GM18907 (cell line): Measurements from ENCODE around the gene EDNRB.

ENCODE experiments used
- ATAC-seq: cut with Tn5 transposase; IDR thresholded peaks from one replicate; pipeline ENCODE4 v1.9.1; 2021; ENCODE audit warnings: mild to moderate bottlenecking, moderate library complexity; ENCODE audit not compliant: unreplicated experiment

EDNRB gene

GRCh38 chr13:77898097-77898496, 20.5 kb downstream of the EDNRB start:
- peak; percentile 86 for ATAC-seq

- no peak for ATAC-seq
Observed at GRCh38 chr13:77896977-77897376, 21.7 kb downstream of the EDNRB start.

- ATAC-seq: no peak
Observed at GRCh38 chr13:77896536-77896935, 22.1 kb downstream of the EDNRB start.

- no peak for ATAC-seq
Observed at GRCh38 chr13:77894743-77895142, 23.9 kb downstream of the EDNRB start.

- ATAC-seq: no peak
Observed at GRCh38 chr13:77893066-77893465, 25.6 kb downstream of the EDNRB start.

GRCh38 chr13:77892491-77892890, 26.1 kb downstream of the EDNRB start:
- no peak for ATAC-seq

GRCh38 chr13:77891486-77891885, 27.1 kb downstream of the EDNRB start:
- ATAC-seq: no peak

- ATAC-seq: no peak
Observed at GRCh38 chr13:77891041-77891440, 27.6 kb downstream of the EDNRB start.

- ATAC-seq: no peak
Observed at GRCh38 chr13:77883328-77883727, 35.3 kb downstream of the EDNRB start.

- no peak for ATAC-seq
Observed at GRCh38 chr13:77878190-77878589, 40.4 kb downstream of the EDNRB start.

- ATAC-seq: no peak
Observed at GRCh38 chr13:77876176-77876575, 42.5 kb downstream of the EDNRB start.

- ATAC-seq: no peak
Observed at GRCh38 chr13:77874406-77874805, 44.2 kb downstream of the EDNRB start.

- no peak for ATAC-seq
Observed at GRCh38 chr13:77872995-77873394, 45.6 kb downstream of the EDNRB start.

GRCh38 chr13:77871596-77871995, 47.0 kb downstream of the EDNRB start:
- ATAC-seq: no peak

GRCh38 chr13:77868717-77869116, 49.9 kb downstream of the EDNRB start:
- ATAC-seq: no peak

GRCh38 chr13:77866971-77867370, 51.7 kb downstream of the EDNRB start:
- no peak for ATAC-seq

- ATAC-seq: no peak
Observed at GRCh38 chr13:77865622-77866021, 53.0 kb downstream of the EDNRB start.

- ATAC-seq: no peak
Observed at GRCh38 chr13:77863144-77863543, 55.5 kb downstream of the EDNRB start.

- ATAC-seq: no peak
Observed at GRCh38 chr13:77861741-77862140, 56.9 kb downstream of the EDNRB start.

- no peak for ATAC-seq
Observed at GRCh38 chr13:77860507-77860981, 58.1 kb downstream of the EDNRB start.

GRCh38 chr13:77859450-77859849, 59.2 kb downstream of the EDNRB start:
- no peak for ATAC-seq

GRCh38 chr13:77857531-77858209, 61.0 kb downstream of the EDNRB start:
- ATAC-seq: no peak

GRCh38 chr13:77853703-77854102, 64.9 kb downstream of the EDNRB start:
- ATAC-seq: no peak
